LNCaP clone FGC (cell line): Measurements from ENCODE around the gene CFAP52.

Experiments used
- DNase-seq: peaks from one replicate; pipeline ENCODE4 v3.0.0-alpha.2; 2011; ENCODE audit warnings: low read depth
- H3K4me3 ChIP-seq: 2 replicates; pipeline ENCODE4 v1.5.1; 2011; ENCODE audit warnings: mild to moderate bottlenecking, low read depth, low read length, control low read depth
- CTCF ChIP-seq: IDR thresholded peaks from 2 replicates; pipeline ENCODE4 v1.5.1; 2012; ENCODE audit warnings: mild to moderate bottlenecking; ENCODE audit not compliant: control insufficient read depth, insufficient read depth; ENCODE audit errors: extremely low read depth

The CFAP52 gene

GRCh38 chr17:9536061-9536460 is 40.4 kb upstream of the CFAP52 start:
- no peak for DNase-seq
- no peak for TF ChIP-seq CTCF
- H3K4me3 ChIP-seq = no peak overlapping the region

- no peak for DNase-seq
- H3K4me3 ChIP-seq = no peak overlapping the region
- no peak for TF ChIP-seq CTCF
Observed at GRCh38 chr17:9537177-9537776, 39.2 kb upstream of the CFAP52 start.

GRCh38 chr17:9538626-9539025 is 37.8 kb upstream of the CFAP52 start:
- no peak for DNase-seq
- no peak overlapping the region for H3K4me3 ChIP-seq
- no peak for TF ChIP-seq CTCF

- no peak overlapping the region for H3K4me3 ChIP-seq
- no peak for TF ChIP-seq CTCF
- no peak for DNase-seq
Observed at GRCh38 chr17:9541718-9542117, 34.7 kb upstream of the CFAP52 start.

GRCh38 chr17:9544221-9544620 is 32.2 kb upstream of the CFAP52 start:
- TF ChIP-seq CTCF = no peak
- no peak for DNase-seq

GRCh38 chr17:9549215-9549614 is 27.2 kb upstream of the CFAP52 start:
- H3K4me3 ChIP-seq = no peak overlapping the region
- no peak for DNase-seq
- TF ChIP-seq CTCF = no peak

More at GRCh38 chr17:9544221-9544620, 32.2 kb upstream of the CFAP52 start:
- no peak overlapping the region for H3K4me3 ChIP-seq

- TF ChIP-seq CTCF = no peak
- no peak for DNase-seq
- no peak overlapping the region for H3K4me3 ChIP-seq
Observed at GRCh38 chr17:9553181-9553580, 23.3 kb upstream of the CFAP52 start.
